Prostate gland (tissue), 2 donors: ENCODE results near the gene ATE1.

Experiments
- CTCF ChIP-seq, 4 experiments: fragments of 200-600 bp in 2 of 4; fragments of 450-650 bp in 2 of 4; sonication (generic) in 2 of 4; IDR thresholded peaks; 1 replicate in 3 of 4; 2 replicates in 1 of 4; pipeline ENCODE4 v1.5.1; 2016 to 2019; ENCODE audit warnings: antibody characterized with exemption in 4 of 4, mild to moderate bottlenecking in 2 of 4, moderate library complexity in 2 of 4
- POLR2A ChIP-seq: fragments of 450-650 bp; IDR thresholded peaks from one replicate; pipeline ENCODE4 v1.6.1; 2016; ENCODE audit warnings: antibody characterized with exemption, mild to moderate bottlenecking
- POLR2AphosphoS5 ChIP-seq: sonication (generic); formaldehyde crosslinking; IDR thresholded peaks from one replicate; pipeline ENCODE4 v1.6.1; 2017; ENCODE audit warnings: antibody characterized with exemption

GRCh38 chr10:121694327-121694965 is 233.4 kb downstream of the ATE1 start:
- TF ChIP-seq CTCF (IDR thresholded peaks at IDR 0.05) (no peak), POLR2AphosphoS5 (no peak), POLR2A (no peak)
